HG03025 (cell line): ENCODE results near the gene METTL27.
"Not testable (repeated sequence)": the region's sequence is repeated elsewhere in the genome, so short reads cannot be mapped to it uniquely, and the experiment has no call there.

ENCODE experiments used
- ATAC-seq: cut with Tn5 transposase; IDR thresholded peaks from one replicate; pipeline ENCODE4 v1.9.1; 2021; ENCODE audit warnings: mild to moderate bottlenecking, moderate library complexity; ENCODE audit not compliant: unreplicated experiment, low FRiP score

Gene METTL27, protein sequence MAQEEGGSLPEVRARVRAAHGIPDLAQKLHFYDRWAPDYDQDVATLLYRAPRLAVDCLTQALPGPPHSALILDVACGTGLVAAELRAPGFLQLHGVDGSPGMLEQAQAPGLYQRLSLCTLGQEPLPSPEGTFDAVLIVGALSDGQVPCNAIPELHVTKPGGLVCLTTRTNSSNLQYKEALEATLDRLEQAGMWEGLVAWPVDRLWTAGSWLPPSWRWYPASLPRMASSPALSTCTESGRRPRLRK

GRCh38 chr7:73842067-73842976, at the start of gene METTL27:
Gene METTL27 (minus strand): TSS chr7:73842516. CDS start chr7:73842140, 376 bp downstream.
- peak; percentile 92 for ATAC-seq

DNA sequence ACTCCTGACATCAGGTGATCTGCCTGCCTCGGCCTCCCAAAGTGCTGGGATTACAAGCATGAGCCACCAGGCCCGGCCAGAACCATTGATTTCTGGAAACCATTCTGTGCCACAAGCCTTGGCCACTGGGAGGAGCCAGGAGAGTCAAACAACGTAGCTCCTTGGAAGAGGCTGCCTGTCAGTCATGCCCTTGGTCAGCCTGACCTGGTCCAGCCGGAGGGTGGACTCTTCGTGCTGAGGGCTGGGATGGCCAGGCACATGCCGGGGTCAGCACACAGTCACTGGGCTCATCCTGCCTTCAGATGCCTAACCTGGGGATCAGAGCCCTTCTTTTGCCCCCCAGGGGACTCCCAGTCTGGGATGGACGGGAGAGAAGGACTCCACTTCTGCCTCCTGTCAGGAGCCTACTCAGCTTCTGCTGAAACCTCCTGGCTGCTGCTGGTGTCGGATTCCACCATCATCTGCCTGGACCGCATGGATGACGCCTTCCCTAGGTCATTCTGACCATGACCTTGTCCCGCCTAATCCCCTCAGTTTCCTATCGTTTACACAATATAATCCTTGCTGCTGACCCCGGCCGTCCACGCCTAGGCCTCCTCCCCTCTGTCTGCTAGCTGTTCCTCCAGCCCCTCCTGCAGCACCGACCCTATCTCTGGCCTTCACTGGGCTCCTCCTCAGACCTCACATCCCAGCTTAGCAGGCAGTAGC, 49.0 kb upstream of the METTL27 start:
- ATAC-seq = no peak

- ATAC-seq = no peak
Observed at GRCh38 chr7:73890555-73891147, 48.3 kb upstream of the METTL27 start.

DNA sequence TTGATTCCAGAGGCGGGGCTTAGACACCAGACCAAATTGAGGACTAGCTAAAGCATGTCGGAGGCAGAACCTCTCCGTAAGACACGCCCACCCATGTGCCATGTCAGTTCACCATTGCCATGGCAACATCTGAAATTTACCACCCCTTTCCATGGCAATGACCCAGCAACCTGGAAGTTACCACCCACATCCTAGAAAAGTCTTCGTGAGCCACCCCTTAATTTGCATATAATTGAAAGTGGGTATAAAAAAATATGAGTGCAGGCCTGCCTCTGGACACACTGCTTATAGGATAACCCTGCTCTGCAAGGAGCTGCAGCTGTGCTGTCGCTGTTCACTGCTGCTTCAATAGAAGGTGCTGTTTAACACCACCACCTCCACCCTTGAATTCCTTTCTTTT, 46.6 kb upstream of the METTL27 start:
- ATAC-seq = no peak

DNA sequence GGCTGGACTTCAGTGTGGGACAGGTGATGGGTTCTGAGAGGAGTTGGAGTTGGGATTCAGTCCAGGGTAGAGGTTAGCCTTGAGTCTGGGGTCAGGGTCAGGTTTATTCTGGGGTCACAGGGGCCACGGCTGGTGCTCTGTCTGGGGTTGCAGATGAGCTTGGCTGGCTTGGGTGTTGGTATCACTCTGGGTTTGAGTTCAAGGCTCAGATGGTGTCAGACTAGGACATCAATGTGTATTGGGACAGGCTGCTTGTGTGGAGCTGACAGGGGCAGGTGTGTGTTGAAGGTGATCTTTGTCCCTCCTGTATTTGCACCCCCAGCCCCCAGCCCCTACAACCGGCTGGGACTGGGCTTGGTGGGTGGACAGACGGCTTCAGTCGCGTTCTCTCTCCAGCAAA, 45.4 kb upstream of the METTL27 start:
- no peak for ATAC-seq

DNA sequence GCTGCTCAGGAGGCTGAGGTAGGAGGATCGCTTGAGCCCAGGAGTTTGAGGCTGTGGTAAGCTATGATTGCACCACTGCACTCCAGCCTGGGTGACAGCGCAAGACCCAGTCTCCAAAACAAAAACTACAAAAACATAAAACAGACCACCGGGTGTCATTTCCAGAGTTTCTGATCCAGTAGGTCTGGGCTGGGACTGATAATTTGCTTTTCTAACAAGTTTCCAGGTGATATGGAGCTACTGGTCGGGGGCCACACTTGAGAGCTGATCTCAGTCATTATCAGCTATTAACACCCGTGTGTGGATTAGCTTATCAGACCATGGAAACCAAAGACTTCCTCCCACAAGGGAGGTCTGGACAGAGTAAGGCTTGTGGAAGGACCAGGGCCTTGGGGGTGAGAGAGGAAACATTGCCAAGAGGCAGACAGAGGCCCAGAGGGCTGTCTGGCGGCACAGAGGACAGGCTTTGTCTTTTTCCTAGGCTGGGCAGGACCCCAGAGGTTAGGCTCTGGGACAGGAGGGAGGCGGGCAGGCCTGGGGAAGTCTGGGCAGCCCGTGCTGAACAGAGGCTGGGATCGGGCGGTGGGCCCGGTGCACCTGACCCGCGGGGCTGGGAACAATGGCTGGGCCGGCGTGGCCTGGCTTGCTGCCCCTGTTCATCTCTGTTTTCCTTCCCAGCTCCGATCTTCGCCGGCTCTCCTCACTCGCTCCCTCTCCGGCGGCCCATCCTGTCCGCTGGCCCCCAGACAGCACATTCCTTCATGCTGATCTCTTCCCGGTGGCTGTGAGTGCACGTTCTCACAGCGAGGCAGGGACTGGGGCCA, 43.9 kb upstream of the METTL27 start:
- no peak for ATAC-seq

DNA sequence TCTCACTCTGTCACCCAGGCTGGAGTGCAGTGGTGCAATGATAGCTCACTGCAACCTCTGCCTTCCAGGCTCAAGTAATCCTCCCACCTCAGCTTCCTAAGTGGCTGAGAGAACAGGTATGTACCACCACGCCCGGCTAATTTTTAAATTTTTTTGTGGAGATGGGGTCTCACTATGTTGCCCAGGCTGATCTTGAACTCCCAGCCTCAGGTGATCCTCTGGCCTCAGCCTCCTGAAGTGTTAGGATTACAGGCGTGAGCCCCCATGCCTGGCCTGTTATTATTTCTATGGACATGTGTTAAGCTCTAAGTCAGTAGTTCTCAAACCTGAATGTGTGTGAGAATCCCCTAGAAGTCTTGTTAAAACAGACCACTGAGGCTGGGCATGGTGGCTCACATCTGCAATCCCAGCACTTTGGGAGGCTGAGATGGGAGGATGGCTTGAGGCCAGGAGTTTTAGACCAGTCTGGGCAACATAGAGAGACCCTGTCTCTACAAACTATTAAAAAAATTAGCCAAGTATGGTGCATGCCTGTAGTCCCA, 43.2 kb upstream of the METTL27 start:
- no peak for ATAC-seq

GRCh38 chr7:73884867-73885422, 42.6 kb upstream of the METTL27 start:
- ATAC-seq = not testable (repeated sequence)

DNA sequence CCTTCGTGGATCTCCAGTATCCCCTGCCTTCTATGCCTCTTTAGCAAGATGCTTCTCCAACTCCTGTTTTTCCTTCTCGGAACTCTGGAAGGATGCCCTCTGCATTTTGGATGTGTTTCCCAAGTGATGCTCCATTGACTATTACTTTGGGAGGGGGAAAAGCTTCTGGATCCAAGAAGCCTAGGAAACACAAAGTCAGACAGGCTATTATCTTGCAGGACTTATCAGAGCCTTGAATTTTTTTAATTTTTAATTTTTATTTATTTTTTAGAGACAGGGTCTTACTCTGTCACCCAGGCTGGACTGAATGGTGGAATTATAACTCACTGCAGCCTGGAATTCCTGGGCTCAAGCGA, 39.7 kb upstream of the METTL27 start:
- ATAC-seq = no peak

DNA sequence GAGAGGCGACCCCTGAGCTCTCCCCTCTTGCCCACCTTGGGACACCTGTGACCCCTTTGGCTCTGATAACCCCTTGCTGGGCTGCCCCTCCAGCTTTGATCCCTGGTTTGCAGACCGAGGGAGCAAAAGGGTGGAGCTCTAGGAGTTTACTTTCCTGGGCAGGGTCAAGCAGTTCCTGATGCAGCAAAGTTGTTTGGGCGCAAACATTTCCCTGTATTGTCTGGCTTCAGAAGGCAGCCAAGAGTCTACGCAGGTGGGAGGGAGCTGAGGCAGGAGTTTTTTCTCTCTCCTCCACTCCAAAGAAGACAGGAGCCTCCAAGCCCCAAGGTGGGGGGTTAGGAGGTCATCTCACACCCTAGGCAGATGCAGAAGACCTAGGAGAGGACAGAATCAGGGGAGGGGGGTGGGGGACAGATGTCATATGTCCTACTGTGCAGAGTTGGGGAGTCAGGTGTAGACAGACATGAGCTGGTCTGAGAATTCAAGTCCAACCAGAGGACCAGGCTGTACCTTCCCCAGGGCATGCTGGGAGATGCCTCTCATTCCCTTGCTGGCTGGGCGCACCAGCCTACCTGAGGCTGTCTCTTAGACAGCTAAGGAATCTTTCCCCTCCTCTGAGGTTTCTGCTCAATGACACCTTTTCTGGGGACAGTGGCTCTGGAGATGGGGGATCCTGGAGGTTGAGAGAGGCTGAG, 39.2 kb upstream of the METTL27 start:
- no peak for ATAC-seq

GRCh38 chr7:73880755-73881328, 38.5 kb upstream of the METTL27 start:
- no peak for ATAC-seq

DNA sequence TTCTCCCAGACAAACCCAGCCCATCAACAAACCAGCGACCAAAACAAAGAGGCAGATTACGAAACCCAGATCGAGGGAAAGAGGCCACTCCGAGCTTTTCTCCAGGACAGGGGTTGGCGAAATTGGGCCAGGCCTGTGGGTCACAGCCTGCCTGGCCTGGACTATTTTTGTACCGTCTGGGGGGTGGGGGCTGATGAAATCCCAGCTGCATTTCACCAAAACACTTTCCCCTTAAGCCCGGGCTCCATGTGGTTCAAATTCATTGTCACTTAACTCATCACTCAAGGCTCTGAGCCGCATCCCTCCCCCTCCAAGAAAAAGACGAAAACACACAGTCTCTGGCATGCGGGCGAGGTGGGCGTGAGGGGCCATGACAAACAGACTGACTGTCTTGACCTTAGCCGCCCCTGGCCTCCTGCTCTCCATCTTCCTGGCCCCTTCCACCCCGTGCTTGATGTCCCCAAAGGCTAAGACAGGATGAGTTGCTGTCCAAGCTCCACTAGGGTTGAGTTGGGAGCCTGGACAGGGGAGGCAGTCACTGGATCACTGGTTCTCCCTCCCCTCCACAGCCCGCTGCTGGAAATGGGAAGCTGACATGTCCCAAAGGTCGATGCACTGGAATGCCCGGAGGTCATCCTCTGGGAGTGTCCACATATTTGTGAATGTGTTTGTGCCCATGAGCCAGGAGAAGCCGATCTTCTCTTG, 37.8 kb upstream of the METTL27 start:
- ATAC-seq = no peak

DNA sequence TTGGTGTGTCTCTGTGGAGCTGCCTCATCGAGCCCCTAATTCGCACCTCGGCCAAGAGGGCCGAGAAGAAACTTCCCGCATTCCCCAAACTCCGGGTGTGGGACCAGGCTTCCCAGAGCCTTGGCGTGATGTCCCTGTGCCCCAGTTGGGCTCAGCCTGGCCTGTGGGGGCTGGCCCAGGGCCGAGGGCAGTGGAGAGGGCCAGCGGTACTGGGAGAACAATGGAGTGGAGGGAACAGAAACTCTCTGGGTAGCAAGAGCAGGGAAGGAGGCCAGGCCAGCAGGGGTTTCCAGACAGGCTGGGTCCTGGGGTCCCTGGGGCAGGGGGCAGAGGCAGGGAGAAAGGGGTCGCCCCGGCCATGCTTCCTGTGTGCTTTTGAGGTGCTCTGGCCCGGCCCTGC, 34.7 kb upstream of the METTL27 start:
- ATAC-seq = no peak

GRCh38 chr7:73876361-73876760, 34.0 kb upstream of the METTL27 start:
- no peak for ATAC-seq

DNA sequence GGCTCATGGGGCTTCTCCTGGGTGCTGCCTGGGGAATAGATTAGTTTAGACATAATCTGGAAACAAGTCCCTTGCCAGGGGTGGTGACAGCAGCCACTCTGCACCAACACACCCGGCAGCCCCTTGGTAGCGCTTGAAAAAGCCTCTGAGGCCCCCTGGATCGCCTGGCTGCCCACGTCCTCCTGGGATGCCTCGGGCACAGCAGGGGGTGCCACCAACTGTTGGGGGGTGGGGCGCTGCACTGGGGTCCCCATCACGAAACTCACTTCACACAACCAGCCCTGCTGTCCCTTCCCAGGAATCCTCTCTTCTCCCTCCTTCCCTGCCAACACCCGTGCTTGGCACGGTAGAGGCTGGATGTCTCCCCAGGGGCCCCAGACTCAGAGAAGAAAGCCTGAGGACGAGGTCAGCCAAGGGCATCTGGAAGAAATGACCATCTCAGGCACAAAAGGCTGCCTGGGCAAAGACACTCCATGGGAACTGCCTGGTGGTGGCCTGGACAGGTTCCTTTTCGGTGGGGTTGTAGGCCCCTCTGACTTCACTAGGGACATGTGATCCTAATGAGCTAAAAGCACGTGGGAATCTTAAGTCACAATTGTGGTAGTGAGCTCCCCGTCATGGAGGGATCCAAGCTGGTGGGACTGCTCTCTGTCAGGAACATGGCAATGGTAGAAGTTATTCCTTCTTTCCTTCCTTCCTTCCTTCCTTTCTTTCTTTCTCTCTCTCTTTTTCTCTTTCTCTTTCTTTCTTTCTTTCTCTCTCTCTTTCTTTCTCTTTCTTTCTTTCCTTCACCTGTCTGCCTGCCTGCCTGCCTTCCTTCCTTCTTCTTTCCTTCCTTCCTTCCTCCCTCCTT, 30.0 kb upstream of the METTL27 start:
- no peak for ATAC-seq

GRCh38 chr7:73871163-73872011, 29.1 kb upstream of the METTL27 start:
- ATAC-seq = no peak
